H9 (cell line): ENCODE measurements around the gene LFNG. TPM values are rescaled to one million over a fixed set of nuclear protein-coding genes. Genes with fewer than 3 reads are reported as not detected.
A peak's percentile ranks its signal among the peaks of the same experiment; 100 is the strongest.

Experiments
- DNase-seq: peaks from one replicate; pipeline ENCODE4 v3.0.0-alpha.2; 2017
- H2AFZ ChIP-seq: one replicate; pipeline ENCODE4 v1.6.1; 2013; ENCODE audit warnings: mild to moderate bottlenecking, low read length, control low read depth, moderate library complexity
- H2AK5ac ChIP-seq: 2 replicates; pipeline ENCODE4 v1.6.1; 2013; ENCODE audit warnings: low read length, control low read depth, mixed read lengths; ENCODE audit not compliant: insufficient read length
- H2BK120ac ChIP-seq: one replicate; pipeline ENCODE4 v1.6.1; 2013; ENCODE audit warnings: low read depth, mild to moderate bottlenecking, low read length, control low read depth, inconsistent platforms; ENCODE audit not compliant: poor library complexity, severe bottlenecking
- H2BK12ac ChIP-seq: 2 replicates; pipeline ENCODE4 v1.6.1; 2013; ENCODE audit warnings: low read length, control low read depth, mixed read lengths, low read depth; ENCODE audit not compliant: insufficient read length
- H2BK15ac ChIP-seq: 2 replicates; pipeline ENCODE4 v1.6.1; 2013; ENCODE audit warnings: low read depth, low read length, control low read depth
- H2BK20ac ChIP-seq: one replicate; pipeline ENCODE4 v1.6.1; 2013; ENCODE audit warnings: low read depth, mild to moderate bottlenecking, low read length, control low read depth, inconsistent platforms; ENCODE audit not compliant: poor library complexity, severe bottlenecking
- H2BK5ac ChIP-seq: 2 replicates; pipeline ENCODE4 v1.6.1; 2013; ENCODE audit warnings: low read length, control low read depth, mixed read lengths; ENCODE audit not compliant: insufficient read length
- H3K14ac ChIP-seq: 2 replicates; pipeline ENCODE4 v1.6.1; 2013; ENCODE audit warnings: low read length, control low read depth; ENCODE audit not compliant: insufficient read depth
- H3K18ac ChIP-seq: 2 replicates; pipeline ENCODE4 v1.6.1; 2013; ENCODE audit warnings: low read depth, mild to moderate bottlenecking, mixed read lengths, low read length, control low read depth; ENCODE audit not compliant: insufficient read length
- H3K23ac ChIP-seq: 2 replicates; pipeline ENCODE4 v1.6.1; 2013; ENCODE audit warnings: low read length, control low read depth, mixed read lengths, low read depth; ENCODE audit not compliant: insufficient read length
- H3K23me2 ChIP-seq: 2 replicates; pipeline ENCODE4 v1.6.1; 2013; ENCODE audit warnings: low read depth, mild to moderate bottlenecking, mixed read lengths, low read length, control low read depth; ENCODE audit not compliant: insufficient read length, poor library complexity, severe bottlenecking
- H3K27ac ChIP-seq: 2 replicates; pipeline ENCODE4 v1.5.1; 2013; ENCODE audit warnings: low read length, control low read depth, mixed read lengths, low read depth; ENCODE audit not compliant: insufficient read length
- H3K27me3 ChIP-seq: 2 replicates; pipeline ENCODE4 v1.6.1; 2013; ENCODE audit warnings: low read length, control low read depth, inconsistent platforms; ENCODE audit not compliant: insufficient read depth
- H3K4ac ChIP-seq: 2 replicates; pipeline ENCODE4 v1.6.1; 2013; ENCODE audit warnings: low read depth, mild to moderate bottlenecking, control low read depth, inconsistent platforms, low read length, moderate library complexity
- H3K4me1 ChIP-seq: 2 replicates; pipeline ENCODE4 v1.6.1; 2013; ENCODE audit warnings: low read length, control low read depth, inconsistent platforms; ENCODE audit not compliant: insufficient read depth
- H3K4me2 ChIP-seq: 2 replicates; pipeline ENCODE4 v1.6.1; 2013; ENCODE audit warnings: low read length, control low read depth, mixed read lengths; ENCODE audit not compliant: insufficient read length, insufficient read depth
- H3K56ac ChIP-seq: 2 replicates; pipeline ENCODE4 v1.6.1; 2013; ENCODE audit warnings: low read depth, mild to moderate bottlenecking, mixed read lengths, low read length, control low read depth; ENCODE audit not compliant: insufficient read length
- H3K79me1 ChIP-seq: 2 replicates; pipeline ENCODE4 v1.6.1; 2013; ENCODE audit warnings: low read depth, mild to moderate bottlenecking, moderate library complexity, low read length, control low read depth, inconsistent platforms; ENCODE audit not compliant: insufficient read depth, poor library complexity, severe bottlenecking
- H3K79me2 ChIP-seq: 2 replicates; pipeline ENCODE4 v1.6.1; 2013; ENCODE audit warnings: low read length, control low read depth, inconsistent platforms; ENCODE audit not compliant: insufficient read depth
- H3K9ac ChIP-seq: 2 replicates; pipeline ENCODE4 v1.6.1; 2013; ENCODE audit warnings: low read length, control low read depth, mixed read lengths; ENCODE audit not compliant: insufficient read length; ENCODE audit errors: extremely low read depth
- H3K9me3 ChIP-seq: one replicate; pipeline ENCODE4 v1.6.1; 2013; ENCODE audit warnings: low read depth, low read length, inconsistent platforms; ENCODE audit not compliant: control insufficient read depth
- H3T11ph ChIP-seq: one replicate; pipeline ENCODE4 v1.6.1; 2013; ENCODE audit warnings: mild to moderate bottlenecking, low read length, control low read depth, inconsistent platforms
- H4K20me1 ChIP-seq: one replicate; pipeline ENCODE4 v1.6.1; 2013; ENCODE audit not compliant: control insufficient read depth, insufficient read length, insufficient read depth
- H4K5ac ChIP-seq: 2 replicates; pipeline ENCODE4 v1.6.1; 2013; ENCODE audit warnings: low read depth, mild to moderate bottlenecking, mixed read lengths, low read length, control low read depth; ENCODE audit not compliant: insufficient read length
- H4K8ac ChIP-seq: replicated peaks from 2 replicates; pipeline ENCODE4 v1.6.1; 2013; ENCODE audit warnings: low read length, control low read depth, mixed read lengths, low read depth; ENCODE audit not compliant: insufficient read length
- H4K91ac ChIP-seq: 2 replicates; pipeline ENCODE4 v1.6.1; 2013; ENCODE audit warnings: low read depth, mild to moderate bottlenecking, moderate library complexity, mixed read lengths, low read length, control low read depth; ENCODE audit not compliant: insufficient read length
- H3K27ac Mint-ChIP-seq, 3 experiments: 2 replicates in 2 of 3; 3 replicates in 1 of 3; pipeline ENCODE4 v1.8.0; 2020 to 2021; ENCODE audit warnings: mixed read lengths in 3 of 3, mild to moderate bottlenecking in 1 of 3, moderate library complexity in 1 of 3
- H3K27me3 Mint-ChIP-seq: 2 replicates; pipeline ENCODE4 v1.8.0; 2021; ENCODE audit warnings: low read depth, mild to moderate bottlenecking, moderate library complexity, mixed read lengths
- H3K36me3 Mint-ChIP-seq, 3 experiments: 2 replicates in 2 of 3; 3 replicates in 1 of 3; pipeline ENCODE4 v1.8.0; 2020 to 2021; ENCODE audit warnings: low read depth in 3 of 3, mixed read lengths in 3 of 3; ENCODE audit not compliant: insufficient read depth in 1 of 3
- H3K4me1 Mint-ChIP-seq, 2 experiments: 2 replicates each; pipeline ENCODE4 v1.8.0; 2020; ENCODE audit warnings: mixed read lengths in 2 of 2
- H3K4me3 Mint-ChIP-seq, 2 experiments: 2 replicates in 1 of 2; 3 replicates in 1 of 2; pipeline ENCODE4 v1.8.0; 2020 to 2021; ENCODE audit warnings: mild to moderate bottlenecking in 2 of 2, mixed read lengths in 2 of 2, moderate library complexity in 1 of 2
- H3K9me3 Mint-ChIP-seq, 2 experiments: 2 replicates in 1 of 2; 3 replicates in 1 of 2; pipeline ENCODE4 v1.8.0; 2020; ENCODE audit warnings: mild to moderate bottlenecking in 2 of 2, mixed read lengths in 2 of 2, moderate library complexity in 1 of 2
- WGBS: extraction: QIAGEN DNeasy Blood & Tissue Kit; methylation state at CpG from one replicate; pipeline ENCODE4 v1.1.7; 2013; ENCODE audit warnings: missing lambda C conversion rate, low lambda C conversion rate, mixed read lengths; ENCODE audit not compliant: insufficient read length; ENCODE audit errors: extremely low coverage; 5-methylcytosine and 5-hydroxymethylcytosine counted together
- long read RNA-seq: library from polyadenylated mRNA; unstranded; transcript quantifications from one replicate; pipeline ENCODE4 v2.0.0, GENCODE V29; 2020
- total RNA-seq: library from RNA; stranded (reverse); gene quantifications from 2 replicates; pipeline ENCODE4 v1.2.1, GENCODE V29; 2021
- TF ChIP-seq, protein P1 (sequence below): fragments of 200-600 bp; sonication (generic); conservative IDR thresholded peaks from 3 replicates; pipeline ENCODE4 v1.8.0; 2021; ENCODE audit warnings: antibody characterized with exemption, mild to moderate bottlenecking

LFNG gene, protein sequence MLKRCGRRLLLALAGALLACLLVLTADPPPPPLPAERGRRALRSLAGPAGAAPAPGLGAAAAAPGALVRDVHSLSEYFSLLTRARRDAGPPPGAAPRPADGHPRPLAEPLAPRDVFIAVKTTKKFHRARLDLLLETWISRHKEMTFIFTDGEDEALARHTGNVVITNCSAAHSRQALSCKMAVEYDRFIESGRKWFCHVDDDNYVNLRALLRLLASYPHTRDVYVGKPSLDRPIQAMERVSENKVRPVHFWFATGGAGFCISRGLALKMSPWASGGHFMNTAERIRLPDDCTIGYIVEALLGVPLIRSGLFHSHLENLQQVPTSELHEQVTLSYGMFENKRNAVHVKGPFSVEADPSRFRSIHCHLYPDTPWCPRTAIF
- 52.9 and 55.3 TPM in 2 replicates for total RNA-seq
- long read RNA-seq, partial matches to known transcripts: 11 of 14 reads
- long read RNA-seq, other reads (novel, unspliced or antisense): 3 of 14 reads

DNA sequence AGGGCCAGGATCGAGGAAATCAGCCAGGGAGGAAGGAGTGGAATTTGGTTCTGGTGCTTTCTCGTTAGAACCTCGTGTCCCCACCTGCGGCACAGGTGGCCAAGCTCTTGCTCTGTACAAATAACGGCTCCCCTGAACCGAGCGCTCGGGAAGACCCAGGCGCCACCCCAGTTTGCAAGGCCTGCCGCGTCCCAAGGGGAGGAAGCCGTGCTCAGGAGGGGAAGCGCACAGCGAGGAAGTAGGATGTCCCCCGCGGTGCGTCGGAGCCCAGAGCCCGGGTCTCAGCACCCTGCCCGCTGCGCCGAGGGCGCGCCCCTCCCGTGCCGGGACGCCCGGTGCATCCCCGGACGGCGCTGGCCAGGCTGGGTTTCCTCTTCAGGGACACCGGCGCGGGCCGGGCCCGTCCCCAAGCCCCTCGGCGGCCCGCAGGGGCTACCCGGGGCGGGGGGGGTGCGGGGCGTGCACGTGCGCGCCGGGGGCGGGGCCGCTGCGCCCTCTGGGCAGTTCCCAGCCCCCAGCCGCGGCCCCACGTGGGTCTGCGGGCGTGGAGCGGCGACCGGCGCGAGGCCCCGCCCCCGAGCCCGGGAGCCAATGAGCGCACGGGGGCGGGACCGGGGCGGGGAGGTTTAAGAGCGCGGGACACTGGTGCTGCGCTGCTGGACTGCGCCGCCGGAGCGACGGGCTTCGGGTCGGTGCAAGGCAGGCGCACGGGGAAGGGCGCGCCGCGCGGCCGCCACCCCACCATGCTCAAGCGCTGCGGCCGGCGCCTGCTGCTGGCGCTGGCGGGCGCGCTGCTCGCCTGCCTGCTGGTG lies at the start of gene LFNG:
Gene LFNG (plus strand): TSS at position 656 of the 812 bp plus-strand sequence. CDS start 88 bp downstream, at position 744.
- Histone ChIP-seq H3K9me3 (no peaks in the 10 kb centered on the region), H2AK5ac (no peak within 1 kb of the TSS), H3K27me3 (no peaks in the 10 kb centered on the region; the same call in 1 of the 2 replicates), H3K4ac (no peak within 1 kb of the TSS), H3K4me2 (peak within 1 kb of the TSS; percentile 63), H2BK5ac (no peak within 1 kb of the TSS), H3K27ac (no peak within 1 kb of the TSS), H4K8ac (no peak within 1 kb of the TSS), H3K4me1 (peaks cover 4% of the 10 kb centered on the region; the same call in 1 of the 2 replicates), H2BK15ac (no peak within 1 kb of the TSS), H3K23ac (no peak within 1 kb of the TSS), H4K5ac (no peak within 1 kb of the TSS), H3K23me2 (peaks cover 13% of the 10 kb centered on the region), H4K91ac (no peak within 1 kb of the TSS), H2BK120ac (no peak within 1 kb of the TSS), H3K79me1 (no peaks in the 10 kb centered on the region), H2BK20ac (no peak within 1 kb of the TSS), H3K9ac (no peak within 1 kb of the TSS), H2BK12ac (no peak within 1 kb of the TSS), H4K20me1 (no peaks in the 10 kb centered on the region), H3K56ac (no peak within 1 kb of the TSS), H3K79me2 (no peaks in the 10 kb centered on the region; the same call in 1 of the 2 replicates), H3T11ph (no peak within 1 kb of the TSS), H2AFZ (no peak within 1 kb of the TSS), H3K18ac (no peak within 1 kb of the TSS), H3K14ac (no peak within 1 kb of the TSS; the same call in 1 of the 2 replicates)
- TF ChIP-seq, protein P1, sequence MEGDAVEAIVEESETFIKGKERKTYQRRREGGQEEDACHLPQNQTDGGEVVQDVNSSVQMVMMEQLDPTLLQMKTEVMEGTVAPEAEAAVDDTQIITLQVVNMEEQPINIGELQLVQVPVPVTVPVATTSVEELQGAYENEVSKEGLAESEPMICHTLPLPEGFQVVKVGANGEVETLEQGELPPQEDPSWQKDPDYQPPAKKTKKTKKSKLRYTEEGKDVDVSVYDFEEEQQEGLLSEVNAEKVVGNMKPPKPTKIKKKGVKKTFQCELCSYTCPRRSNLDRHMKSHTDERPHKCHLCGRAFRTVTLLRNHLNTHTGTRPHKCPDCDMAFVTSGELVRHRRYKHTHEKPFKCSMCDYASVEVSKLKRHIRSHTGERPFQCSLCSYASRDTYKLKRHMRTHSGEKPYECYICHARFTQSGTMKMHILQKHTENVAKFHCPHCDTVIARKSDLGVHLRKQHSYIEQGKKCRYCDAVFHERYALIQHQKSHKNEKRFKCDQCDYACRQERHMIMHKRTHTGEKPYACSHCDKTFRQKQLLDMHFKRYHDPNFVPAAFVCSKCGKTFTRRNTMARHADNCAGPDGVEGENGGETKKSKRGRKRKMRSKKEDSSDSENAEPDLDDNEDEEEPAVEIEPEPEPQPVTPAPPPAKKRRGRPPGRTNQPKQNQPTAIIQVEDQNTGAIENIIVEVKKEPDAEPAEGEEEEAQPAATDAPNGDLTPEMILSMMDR: no peak
- no peaks in the 10 kb centered on the region for H3K9me3 Mint-ChIP-seq
- DNase-seq: peak; percentile 84
- H3K36me3 Mint-ChIP-seq: peaks cover 0 to 5% (median 4%) of the 10 kb centered on the region in 3 experiments; a peak in 2 of 7 replicates
- peaks cover 26% of the 10 kb centered on the region for H3K27me3 Mint-ChIP-seq
- no CpG with 5 or more reads among the region's 95 CpGs for WGBS
- H3K27ac Mint-ChIP-seq: peak within 1 kb of the TSS in 1 of 3 experiments; percentile 79; a peak in 1 of 7 replicates
- peaks cover 42 to 46% of the 10 kb centered on the region in 2 experiments for H3K4me1 Mint-ChIP-seq
- peak within 1 kb of the TSS; percentile 84 to 93 for H3K4me3 Mint-ChIP-seq
